ENCODE data around the gene GPD1L.
"Not testable (repeated sequence)": the region's sequence is repeated elsewhere in the genome, so short reads cannot be mapped to it uniquely, and the experiment has no call there.

Gene GPD1L

DNA sequence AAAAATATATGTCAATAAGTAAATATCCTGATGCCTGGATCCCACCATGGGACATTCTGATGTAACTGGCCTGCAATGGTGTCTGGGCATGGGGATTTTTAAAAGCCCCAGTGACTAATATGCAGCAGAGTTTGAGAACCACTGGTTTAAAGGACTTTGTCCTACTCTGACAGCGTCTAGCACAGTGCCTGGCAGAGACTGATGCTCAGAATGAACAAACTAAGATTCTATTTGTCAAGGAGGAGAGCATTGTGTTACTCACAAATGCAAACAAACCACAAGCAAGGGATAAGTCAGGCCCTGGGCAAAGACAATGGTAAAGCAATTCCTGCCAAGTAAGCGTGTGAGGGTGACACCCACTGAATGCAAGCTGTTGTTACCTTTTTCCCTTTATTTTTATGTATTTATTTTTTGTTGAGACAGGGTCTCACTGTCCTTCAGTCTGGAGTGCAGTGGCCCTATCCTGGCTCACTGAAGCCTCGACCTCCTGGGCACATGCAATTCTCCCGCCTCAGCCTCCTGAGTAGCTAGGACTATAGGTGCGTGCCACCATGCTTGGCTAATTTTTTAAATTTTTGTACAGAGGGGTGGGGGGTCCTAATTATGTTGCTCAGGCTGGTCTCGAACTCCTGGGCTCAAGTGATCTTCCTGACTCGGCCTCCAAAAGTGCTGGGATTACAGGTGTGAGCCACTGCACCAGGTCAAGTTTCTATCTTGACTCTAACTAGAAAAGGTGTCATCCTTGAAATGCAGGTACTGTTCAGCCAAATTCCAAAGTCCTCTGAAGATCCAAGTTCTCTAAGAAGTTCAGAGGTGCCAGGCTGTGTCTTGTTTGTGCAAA, 909 bp upstream of the GPD1L start:
- no peak for DNase-seq (ENCODE audit: low spot score)

DNA sequence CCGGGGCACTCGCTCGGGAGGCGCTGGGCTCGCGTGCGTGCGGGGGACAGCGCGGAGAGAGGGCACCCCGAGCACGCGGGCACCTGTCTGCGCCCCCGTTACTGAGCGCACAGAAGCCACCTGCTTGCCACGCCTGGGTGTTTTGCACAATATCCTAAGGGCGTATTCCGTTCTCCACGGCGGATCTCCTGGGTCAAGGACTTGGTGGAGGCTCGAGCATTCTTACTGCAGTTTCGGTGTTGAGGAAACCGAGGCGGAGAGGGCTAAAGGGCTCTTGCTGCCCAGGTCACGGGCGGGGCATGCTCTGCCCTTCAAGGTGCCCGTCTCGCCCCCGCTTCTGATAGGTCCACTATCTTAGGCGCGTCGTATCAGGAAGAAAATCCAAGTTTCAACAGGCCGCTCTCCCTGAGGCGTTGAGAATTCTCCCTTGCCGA, 526 bp downstream of the GPD1L start:
- DNase-seq (ENCODE audit: low spot score): no peak

DNA sequence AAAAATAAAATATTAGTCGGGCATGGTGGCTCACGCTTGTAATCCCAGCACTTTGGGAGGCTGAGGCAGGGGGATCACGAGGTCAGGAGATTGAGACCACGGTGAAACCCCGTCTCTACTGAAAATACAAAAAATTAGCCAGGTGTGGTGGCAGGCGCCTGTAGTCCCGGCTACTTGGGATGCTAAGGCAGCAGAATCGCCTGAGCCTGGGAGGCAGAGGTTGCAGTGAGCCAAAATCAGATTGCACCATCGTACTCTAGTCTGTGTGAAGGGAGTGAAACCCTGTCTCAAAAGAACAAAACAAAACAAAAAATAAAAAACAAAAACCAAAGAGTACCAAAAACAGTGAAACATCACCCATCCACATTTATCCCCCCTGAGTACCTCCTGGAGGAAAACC, 1.8 kb downstream of the GPD1L start:
- DNase-seq (ENCODE audit: low spot score): not testable (repeated sequence)

DNA sequence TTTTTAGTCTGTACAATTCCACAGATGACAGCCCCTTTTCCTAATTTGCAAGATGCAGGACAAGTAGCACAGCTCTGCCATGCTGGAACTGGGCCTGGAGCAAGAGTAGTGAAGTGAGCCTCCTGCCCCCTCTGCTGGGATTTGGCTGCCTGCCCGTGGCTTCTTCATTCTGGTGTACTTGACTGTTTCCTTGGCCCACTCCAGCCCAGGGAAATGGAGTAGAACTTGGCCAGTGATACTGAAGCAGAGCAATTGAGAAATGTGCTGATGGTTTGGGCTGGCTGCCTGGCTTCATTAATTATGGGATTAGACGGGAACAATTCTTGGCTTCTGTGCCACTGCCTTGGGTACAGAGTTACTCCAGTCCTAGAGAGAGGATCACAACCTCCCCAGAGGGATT, 2.8 kb downstream of the GPD1L start:
- no peak for DNase-seq (ENCODE audit: low spot score)

DNA sequence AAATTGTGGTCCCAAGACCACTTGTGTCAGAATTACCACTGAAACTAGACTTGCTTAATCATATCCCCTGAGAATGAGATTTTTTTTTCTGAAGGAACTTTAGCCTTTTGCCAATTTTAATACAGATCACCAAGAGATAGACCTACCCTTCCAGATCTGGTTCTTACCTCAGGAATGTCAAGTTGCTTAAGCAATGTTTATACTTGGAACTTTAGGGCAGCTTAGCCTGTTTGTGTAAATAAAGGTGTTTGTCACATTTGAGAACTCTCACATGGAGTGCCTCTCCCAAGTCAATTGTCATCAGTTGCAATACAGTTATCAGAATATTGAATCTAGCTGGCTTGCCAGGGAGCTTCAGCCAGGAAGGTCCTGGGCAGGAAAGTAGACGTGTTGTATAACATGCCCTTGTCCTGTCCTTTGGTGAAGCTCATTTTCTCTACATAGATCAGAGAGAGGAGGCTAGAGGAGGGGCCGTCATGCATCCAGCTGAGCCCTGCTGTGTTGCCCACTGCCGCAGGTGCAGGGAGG, 3.9 kb downstream of the GPD1L start:
- DNase-seq (ENCODE audit: low spot score): no peak

DNA sequence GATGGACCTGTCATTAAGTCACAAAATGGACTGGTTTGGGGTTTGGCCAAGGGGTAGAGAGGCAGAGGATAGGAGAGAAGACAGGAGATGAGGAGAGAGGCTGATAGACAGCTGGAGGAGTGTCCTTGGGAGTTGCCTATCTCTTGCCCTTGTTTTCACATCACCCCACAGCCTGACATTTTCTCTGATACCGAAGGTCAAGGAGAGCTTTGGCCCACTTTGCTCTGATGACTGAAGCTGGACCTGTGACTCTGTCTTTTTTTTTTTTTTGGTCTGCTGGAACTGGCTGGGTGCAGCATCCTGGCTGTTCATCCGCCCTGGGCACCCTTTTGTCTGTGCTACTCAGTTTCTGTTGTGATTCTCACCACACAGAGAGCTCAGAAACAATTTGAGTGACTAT, 5.1 kb downstream of the GPD1L start:
- no peak for DNase-seq (ENCODE audit: low spot score)

DNA sequence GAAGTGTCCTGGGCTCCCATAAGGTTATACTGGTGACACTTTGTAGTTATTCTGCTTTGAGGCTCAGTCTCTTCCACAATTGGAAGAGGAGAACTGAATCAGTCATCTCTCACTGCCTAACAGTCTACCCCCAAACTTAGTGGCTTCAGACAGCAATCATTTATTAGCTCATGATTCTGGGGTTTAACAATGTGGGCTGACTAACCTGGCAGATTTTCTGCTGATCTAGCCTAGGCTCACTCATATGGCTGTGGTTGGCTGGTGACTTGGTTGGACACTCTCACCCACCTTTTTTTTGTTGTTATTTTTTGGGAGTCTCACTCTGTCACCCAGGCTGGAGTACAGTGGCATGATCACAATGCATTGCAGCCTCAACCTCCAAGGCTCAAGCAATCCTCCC, 7.1 kb downstream of the GPD1L start:
- DNase-seq (ENCODE audit: low spot score): no peak

DNA sequence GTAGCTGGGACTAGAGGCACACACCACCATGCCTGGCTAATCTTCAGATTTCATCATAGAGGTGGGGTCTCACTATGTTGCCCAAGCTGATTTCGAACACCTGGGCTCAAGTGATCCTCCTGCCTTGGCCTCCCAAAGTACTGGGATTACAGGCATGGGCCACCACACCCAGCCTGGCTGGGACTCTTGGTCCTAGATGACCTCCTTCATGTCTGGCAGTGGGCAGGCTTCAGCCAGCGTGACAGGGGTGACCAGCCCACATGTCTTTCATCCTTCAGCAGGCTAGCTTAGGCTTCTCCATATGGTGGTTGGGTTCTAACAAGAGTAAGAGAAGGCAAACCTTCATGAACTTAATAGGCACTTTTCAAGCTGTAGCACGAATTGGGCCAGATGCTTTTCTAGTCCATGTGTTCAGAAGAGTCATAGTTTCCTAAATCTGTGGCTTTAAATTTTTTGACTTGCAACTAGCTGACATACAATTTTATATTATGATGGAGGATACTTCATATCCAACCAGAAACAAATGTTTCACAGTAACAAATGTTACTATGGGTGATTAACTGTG, 7.6 kb downstream of the GPD1L start:
- DNase-seq (ENCODE audit: low spot score): no peak

DNA sequence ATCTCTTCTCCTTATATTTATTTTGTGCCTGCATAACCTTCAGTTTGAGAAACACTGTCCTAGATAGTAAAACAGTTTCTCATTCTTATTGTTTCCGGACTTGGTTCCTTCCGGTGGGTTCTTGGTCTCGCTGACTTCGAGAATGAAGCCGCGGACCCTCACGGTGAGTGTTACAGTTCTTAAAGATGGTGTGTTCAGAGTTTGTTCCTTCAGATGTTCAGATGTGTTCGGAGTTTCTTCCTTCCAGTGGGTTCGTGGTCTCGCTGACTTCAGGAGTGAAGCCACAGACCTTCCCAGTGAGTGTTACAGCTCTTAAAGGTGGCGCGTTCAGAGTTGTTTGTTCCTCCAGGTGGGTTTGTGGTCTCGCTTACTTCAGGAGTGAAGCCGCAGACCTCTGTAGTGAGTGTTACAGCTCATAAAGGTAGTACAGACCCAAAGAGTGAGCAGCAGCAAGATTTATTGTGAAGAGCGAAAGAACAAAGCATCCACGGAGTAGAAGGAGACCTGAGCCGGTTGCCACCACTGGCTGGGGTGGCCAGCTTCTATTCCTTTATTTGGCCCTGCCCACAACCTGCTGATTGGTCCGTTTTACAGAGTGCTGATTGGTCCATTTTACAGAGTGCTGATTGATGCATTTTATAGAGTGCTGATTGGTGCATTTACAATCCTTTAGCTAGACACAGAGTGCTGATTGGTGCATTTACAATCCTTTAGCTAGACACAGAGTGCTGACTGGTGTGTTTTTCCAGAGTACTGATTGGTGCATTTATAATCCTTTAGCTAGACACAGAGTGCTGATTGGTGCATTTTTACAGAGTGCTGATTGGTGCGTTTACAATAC, 8.3 kb downstream of the GPD1L start:
- DNase-seq (ENCODE audit: low spot score): not testable (repeated sequence)

DNA sequence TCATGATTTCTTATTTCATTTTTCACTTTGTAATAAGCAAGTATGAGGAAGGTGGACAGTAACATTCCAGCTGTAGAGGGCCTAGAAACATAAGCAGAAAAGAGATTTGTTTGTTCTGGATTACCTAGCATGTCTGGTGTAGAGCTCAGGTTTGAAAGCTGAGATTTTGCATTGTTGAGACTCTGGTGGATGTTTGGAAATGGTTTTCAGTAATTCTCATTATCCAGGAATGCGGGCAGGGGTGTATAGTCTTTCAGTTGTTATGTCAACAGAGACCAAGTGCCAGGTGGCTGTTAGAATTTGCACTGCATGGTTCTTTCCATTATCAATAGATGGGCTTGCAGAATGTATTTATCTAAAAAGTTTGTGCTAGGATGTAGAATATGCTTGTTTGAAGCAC, 10.9 kb downstream of the GPD1L start:
- DNase-seq (ENCODE audit: low spot score): no peak

DNA sequence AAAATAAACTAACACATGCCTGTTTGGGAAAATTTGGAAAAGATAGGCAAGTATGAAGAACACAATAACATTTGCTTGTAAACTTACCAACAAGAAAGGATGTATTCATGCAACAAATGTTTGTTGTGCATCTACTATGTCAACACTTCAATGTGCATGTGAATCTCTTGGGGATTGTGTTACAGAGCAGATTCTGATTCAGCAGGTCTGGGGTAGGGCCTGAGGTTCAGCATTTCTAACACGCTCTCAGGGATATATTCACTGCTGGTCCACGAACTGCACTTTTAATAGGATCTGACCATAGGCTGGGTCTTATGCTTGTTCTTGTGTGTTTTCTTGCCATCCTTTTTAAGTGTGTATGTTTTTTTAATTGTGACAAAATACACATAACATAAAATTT, 11.8 kb downstream of the GPD1L start:
- no peak for DNase-seq (ENCODE audit: low spot score)

DNA sequence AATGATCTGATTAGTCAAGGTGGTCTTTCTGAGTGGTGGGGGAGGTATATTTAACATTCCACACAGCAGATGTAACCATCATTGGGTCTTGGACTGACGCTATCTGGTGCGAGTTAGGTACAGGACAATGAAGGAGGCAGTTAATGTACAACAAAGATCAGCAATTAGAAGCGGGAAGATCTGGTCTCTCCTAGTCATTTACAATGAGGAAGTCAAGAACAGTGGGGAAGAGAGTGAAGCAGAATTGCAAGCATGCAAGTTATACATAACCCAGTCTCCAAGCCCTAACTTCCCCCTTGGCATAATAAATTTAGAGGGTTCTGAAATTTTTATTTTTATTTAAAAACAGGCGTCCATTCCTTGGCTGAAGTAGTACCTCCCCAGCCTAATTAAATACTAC, 14.1 kb downstream of the GPD1L start:
- no peak for DNase-seq (ENCODE audit: low spot score)

DNA sequence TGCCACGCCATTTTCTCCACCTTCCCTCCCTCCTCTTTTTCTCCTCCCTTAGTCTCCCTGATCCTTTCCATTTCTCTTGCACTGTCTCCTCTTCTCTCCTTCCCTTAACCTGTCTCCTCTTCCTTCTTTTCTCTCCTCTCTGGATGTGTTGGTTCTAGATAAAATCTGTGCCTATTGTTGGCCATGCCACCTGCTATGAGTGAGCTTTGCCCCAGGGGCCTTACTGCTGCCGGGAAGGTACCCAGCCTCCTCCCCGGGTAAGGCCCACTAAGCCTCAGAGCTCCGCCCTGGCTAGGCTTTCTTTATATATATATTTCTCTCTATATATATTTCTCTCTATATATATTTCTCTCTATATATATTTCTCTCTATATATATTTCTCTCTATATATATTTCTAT, 14.7 kb downstream of the GPD1L start:
- no peak for DNase-seq (ENCODE audit: low spot score)

DNA sequence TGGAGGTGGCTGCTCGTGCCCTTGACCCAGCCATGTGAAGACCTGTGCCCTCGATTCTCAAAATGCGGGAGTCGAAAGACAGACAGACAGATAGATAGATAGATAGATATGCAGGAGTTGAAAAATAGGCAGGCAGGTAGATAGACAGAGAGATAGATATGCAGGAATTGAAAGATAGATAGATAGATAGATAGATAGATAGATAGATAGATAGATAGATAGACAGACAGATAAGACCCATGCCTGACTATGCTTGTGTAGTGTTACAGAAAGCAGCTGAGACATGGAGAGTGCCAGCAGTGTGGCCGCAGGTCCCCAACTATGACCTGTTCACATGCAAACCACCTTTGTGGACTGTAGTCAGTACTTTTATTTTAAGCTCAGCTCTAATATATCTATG, 17.2 kb downstream of the GPD1L start:
- DNase-seq (ENCODE audit: low spot score): no peak

DNA sequence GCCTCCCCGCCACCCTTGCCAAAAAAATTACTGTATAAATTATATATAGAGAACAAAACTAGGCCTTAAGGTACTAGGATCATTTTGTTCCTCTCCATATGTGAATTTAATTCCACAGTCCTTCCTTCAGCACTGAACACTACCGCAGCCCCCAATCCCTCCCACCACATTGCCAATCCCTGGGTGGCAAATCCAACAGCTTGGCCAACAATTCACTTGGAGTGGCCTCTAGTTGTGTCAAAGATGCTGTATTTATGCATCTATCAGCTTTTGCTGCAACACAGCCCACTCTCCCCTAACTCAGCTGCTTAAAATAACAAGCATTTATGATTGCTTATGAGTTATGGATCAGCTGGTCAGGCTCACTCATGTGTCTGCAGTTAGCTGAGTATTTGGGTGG, 18.6 kb downstream of the GPD1L start:
- DNase-seq (ENCODE audit: low spot score): no peak

DNA sequence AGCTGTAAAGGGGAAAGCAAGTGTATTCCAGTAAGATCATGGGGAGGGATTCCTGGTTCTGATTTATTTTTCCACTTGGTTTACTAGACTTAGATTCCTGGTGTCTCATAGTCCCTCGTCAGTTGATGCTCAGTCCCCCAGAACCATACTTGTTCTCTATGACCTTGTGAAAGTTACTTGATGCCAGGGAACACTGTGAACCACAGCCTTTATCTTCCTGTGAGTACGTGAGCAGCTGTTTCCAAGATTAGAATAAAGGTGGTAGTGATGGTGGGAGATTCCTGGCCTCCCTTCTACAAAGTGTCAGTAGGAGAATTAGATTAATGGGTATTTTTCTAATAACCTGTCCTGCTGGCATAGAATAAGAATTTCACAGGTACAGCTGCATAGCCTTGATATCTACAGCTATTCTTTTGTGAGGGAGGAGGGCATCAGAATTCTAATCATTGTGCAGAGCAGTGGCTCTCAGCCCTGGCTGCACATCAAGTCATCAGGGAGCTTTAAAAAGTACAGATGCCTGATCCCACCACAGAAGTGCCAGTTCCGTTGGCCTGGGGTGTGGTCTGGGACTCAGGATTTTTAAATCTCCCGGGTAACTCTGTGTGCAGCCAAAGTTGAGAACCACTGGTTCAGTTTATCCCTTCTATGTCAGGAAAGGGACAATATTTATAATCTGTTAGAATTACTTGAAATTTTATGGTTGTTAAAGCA, 20.0 kb downstream of the GPD1L start:
- no peak for DNase-seq (ENCODE audit: low spot score)

DNA sequence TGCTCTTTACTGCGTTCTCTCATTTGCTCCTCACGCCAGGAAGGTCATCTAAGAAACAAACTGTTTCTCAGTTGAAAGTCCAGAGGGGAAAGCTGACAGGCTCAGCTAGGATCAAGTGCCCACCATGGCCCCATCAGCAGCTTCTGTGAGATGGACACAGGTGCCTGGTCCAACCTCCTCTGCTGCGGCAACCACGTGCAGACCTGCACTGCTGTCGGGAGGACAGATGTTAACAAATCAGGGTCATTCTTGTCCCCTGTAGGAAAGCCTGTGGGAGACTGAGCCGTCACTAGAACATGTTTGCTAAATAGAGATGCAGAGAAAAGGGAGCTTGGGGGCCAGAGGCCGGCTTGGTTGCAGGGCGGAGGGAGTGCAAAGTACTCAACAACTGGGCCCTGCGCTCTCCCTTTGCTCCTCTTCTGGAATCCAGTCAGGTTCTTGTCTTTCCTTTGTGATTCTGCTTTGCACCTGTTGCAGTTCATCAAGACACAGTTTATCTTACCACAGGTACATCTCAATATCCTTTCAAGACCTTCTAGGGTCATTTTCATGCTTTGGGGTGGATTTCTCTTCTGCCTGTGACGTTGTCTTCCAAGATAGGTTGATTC, 20.9 kb downstream of the GPD1L start:
- DNase-seq (ENCODE audit: low spot score): no peak

DNA sequence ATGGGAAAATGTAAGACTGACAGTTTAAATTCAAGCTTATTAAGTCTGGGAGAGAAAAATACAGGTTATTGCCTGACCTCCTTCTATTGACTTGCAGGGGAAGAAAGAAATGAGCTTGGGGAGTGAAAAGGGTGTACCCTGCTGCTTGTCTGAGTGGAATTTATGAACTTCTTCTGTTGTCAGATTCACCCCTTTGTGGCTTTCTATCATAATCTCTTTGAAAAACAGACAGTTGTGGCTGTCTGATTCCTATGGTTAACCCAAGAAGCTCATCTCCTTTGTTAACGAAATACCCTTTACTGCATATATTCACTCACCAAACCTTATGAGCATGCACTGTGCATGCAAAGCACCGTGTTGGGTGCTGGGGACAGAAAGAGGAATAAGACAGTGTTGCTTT, 22.5 kb downstream of the GPD1L start:
- DNase-seq (ENCODE audit: low spot score): no peak

DNA sequence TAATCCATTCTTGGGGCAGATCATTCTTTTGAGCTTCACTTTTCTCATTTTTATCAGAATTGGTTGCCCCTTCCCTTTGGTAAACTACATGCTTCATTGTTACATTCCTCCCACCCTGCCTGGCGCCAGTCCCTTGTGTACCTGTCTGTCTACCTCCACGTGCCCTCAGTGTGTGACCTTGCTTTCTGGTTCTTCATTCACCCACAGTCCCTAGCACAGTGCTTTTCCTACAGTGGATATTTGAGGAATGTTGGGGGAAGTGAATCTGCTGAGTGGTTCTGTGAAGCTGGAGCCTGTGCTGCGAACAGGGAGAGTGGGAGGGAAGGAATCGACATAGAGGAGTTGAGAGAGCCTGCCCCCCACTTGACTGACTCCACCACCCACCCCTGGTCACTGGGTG, 23.4 kb downstream of the GPD1L start:
- no peak for DNase-seq (ENCODE audit: low spot score)

DNA sequence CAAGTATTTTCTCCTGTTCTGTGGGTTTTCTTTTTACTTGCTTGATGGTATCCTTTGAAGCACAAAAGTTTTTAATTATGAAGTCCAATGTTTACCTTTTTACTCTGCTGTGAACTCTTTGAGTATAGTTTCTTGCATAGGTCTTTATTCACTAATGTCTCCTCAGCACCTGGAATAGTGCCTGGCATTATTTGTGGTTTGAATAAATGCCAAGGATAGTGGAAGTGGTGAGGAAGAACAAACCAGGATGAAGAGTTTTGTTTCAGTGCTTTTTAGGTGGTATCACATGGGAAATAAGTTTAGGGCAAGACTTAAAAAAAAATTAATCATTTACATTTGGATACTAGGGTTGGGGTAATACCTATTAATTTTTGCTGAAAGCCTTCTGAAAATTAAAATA, 25.7 kb downstream of the GPD1L start:
- no peak for DNase-seq (ENCODE audit: low spot score)

DNA sequence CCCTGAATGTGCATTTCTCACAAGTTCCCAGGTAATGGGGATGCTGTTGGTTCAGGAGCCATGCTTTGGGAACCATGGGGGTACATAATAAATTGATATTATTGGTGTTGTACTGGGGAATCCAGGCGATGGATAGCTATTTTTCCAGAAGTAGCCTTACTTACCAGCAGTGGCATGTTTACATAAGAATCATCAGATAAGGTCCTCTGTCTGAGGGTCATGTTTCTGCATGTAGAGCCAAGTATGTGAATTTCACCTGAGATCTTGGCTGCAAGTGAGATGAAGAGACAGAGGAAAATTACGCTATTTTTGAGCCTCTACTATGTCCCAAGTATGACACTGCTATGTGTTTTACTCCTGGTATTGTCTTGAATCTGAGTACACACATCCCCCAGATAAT, 26.3 kb downstream of the GPD1L start:
- no peak for DNase-seq (ENCODE audit: low spot score)

DNA sequence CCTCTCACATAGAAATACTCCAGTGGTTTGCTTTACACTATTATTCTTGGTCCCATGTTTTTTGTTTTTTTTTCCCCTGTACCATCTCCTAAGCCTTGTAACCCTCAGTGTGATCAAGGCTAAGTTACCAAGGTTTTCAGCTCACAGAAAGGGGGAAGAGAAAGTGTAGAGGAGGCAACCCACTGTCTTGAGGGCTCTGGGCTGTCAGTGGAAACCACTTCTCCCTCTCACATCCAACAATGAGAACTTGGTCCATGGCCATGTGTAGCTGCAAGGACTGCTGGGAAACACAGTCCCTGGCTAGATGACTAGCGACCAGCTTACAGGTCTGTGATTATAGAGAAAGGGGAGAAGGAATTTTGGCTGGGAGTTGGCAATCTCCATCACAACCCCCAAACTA, 30.3 kb downstream of the GPD1L start:
- no peak for DNase-seq (ENCODE audit: low spot score)

Data from germinal center (tissue), 1 donor.